Astrocyte of the cerebellum (primary cell): ENCODE results near the gene BSDC1.
A peak's percentile ranks its signal among the peaks of the same experiment; 100 is the strongest.
"Not testable (repeated sequence)": the region's sequence is repeated elsewhere in the genome, so short reads cannot be mapped to it uniquely, and the experiment has no call there.

Experiments used
- DNase-seq: peaks from one replicate; pipeline ENCODE4 v3.0.0-alpha.2; 2011; ENCODE audit warnings: low read depth
- H3K4me3 ChIP-seq: 2 replicates; pipeline ENCODE4 v1.5.1; 2011; ENCODE audit warnings: mild to moderate bottlenecking, low read depth, low read length, moderate library complexity
- CTCF ChIP-seq: IDR thresholded peaks from 2 replicates; pipeline ENCODE4 v1.5.1; 2012; ENCODE audit warnings: low read length, low read depth, moderate library complexity, mild to moderate bottlenecking; ENCODE audit errors: missing control alignments
- in situ Hi-C: cut with HindIII; loops from 2 replicates; pipeline ENCODE4 v1.10.0; 2017; ENCODE audit warnings: low sequenced_read_pairs

BSDC1 gene

GRCh38 chr1:32404946-32405345, 10.7 kb upstream of the BSDC1 start:
- in situ Hi-C loops, result no loop called here
- TF ChIP-seq CTCF, result no peak

GRCh38 chr1:32400876-32401631, 6.8 kb upstream of the BSDC1 start:
- no peak overlapping the region for H3K4me3 ChIP-seq
- peak; percentile 93 for TF ChIP-seq CTCF
- in situ Hi-C loops, result no loop called here
- DNase-seq, result peak; percentile 52

More at GRCh38 chr1:32404946-32405345, 10.7 kb upstream of the BSDC1 start:
- H3K4me3 ChIP-seq, result no peak overlapping the region
- no peak for DNase-seq

GRCh38 chr1:32399843-32400242, 5.6 kb upstream of the BSDC1 start:
- H3K4me3 ChIP-seq, result no peak overlapping the region
- TF ChIP-seq CTCF, result no peak
- DNase-seq, result no peak
- in situ Hi-C loops, result no loop called here

GRCh38 chr1:32398401-32398800, 4.2 kb upstream of the BSDC1 start:
- TF ChIP-seq CTCF, result no peak
- DNase-seq, result no peak
- in situ Hi-C loops, result no loop called here
- no peak overlapping the region for H3K4me3 ChIP-seq

DNA sequence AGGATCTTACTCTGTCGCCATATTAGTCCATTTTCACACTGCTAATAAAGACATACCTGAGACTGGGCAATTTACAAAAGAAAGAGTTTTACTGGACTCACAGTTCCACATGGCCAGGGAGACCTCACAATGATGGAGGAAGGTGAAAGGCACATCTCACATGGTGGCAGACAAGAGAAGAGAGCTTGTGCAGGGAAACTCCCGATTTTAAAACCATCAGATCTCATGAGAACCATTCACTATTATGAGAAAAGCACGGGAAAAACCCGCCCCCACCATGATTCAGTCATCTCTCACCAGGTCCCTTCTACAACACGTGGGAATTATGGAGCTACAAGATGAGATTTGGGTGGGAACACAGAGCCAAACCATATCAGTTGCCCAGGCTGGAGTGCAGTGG, 2.3 kb upstream of the BSDC1 start:
- DNase-seq, in situ Hi-C loops, H3K4me3 ChIP-seq: not testable (repeated sequence)

DNA sequence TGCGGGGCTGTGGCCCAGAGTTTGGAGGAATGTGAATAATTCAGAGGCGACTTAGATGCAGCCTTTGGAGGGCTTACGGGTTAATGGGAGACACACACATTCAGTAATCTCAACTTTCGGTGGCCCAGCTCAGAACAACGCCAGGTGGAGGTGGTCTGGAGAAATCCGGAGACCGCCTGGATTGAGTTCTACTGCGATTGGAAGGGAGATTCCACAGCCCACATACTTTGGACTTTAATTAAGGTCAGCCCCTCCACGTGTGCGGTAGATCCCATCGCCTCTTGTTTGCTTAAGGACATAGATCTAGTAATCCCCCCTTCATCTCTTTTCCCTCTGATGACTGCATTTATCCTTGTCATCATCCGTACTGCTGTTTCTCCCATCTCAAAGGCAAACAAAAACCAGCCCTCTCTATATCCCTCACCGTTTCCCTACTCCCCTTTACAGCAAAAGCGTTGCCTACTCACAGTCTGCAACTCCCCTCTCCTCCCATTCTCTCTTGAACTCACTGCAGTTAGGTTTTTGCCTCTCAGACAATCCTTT, 720 bp upstream of the BSDC1 start:
- in situ Hi-C loops, result loop anchor here (5.0 kb wide), 1 partner anchor 102 kb away; no protein-coding TSS in a partner anchor
- no peak for DNase-seq
- H3K4me3 ChIP-seq, result peak overlapping the region; percentile 79
- no peak for TF ChIP-seq CTCF

- peak overlapping the region; percentile 79 for H3K4me3 ChIP-seq
- no peak for TF ChIP-seq CTCF
- DNase-seq, result no peak
- in situ Hi-C loops, result loop anchor here (5.0 kb wide), 1 partner anchor 104 kb away; no protein-coding TSS in a partner anchor
Measured at GRCh38 chr1:32393832-32394140, 455 bp downstream of the BSDC1 start.
